DOHH2 (cell line): ENCODE data around the gene RIPOR2.

Source experiments
- EZH2phosphoT487 ChIP-seq: fragments of 200-600 bp; sonication (generic); IDR thresholded peaks from 2 replicates; pipeline ENCODE4 v1.6.1; 2017; ENCODE audit warnings: borderline replicate concordance, mild to moderate bottlenecking, antibody characterized with exemption, low read length, moderate library complexity, mixed read lengths
- TF ChIP-seq, protein P1 (sequence below): fragments of 200-600 bp; sonication (generic); IDR thresholded peaks from one replicate; pipeline ENCODE4 v1.5.1; 2014; ENCODE audit warnings: antibody characterized with exemption, mild to moderate bottlenecking, low read depth, low read length; ENCODE audit not compliant: poor library complexity, severe bottlenecking

DNA sequence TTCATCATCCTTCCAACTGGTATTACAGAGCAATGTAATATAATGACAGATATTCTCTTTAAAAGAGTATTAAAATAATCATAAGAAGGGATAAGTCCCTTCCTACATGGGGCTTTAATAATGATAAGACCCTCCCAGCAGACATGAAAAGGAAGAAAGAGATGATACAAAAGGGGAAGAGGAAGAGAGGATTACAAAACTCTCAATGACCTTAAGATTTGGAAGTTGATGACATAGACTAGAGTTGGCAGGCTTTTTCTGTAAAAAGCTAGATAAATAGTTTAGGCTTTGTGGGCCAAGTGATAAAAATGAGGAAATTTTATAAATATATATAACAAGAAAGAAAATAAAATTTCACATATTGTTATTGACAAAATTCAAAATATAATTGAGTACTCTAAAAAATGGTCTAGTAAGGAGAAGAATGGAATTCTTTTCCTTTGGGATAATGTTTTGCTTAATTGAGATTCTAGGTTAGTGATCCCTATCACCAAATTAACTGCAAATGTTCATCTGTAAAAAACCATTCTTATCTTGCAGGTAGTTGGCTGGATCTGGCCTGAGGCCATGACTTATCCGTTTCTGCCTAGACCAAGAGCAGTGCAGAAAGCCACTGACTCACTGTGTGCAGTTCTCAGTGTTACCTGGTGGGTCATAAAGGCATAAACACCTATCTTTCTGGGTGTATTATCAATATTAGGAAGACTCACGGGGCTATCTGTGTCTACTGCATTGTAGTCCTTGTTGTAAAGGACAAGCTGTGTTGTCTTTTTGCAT is 11.0 kb downstream of the RIPOR2 start:
- TF ChIP-seq, protein P1, sequence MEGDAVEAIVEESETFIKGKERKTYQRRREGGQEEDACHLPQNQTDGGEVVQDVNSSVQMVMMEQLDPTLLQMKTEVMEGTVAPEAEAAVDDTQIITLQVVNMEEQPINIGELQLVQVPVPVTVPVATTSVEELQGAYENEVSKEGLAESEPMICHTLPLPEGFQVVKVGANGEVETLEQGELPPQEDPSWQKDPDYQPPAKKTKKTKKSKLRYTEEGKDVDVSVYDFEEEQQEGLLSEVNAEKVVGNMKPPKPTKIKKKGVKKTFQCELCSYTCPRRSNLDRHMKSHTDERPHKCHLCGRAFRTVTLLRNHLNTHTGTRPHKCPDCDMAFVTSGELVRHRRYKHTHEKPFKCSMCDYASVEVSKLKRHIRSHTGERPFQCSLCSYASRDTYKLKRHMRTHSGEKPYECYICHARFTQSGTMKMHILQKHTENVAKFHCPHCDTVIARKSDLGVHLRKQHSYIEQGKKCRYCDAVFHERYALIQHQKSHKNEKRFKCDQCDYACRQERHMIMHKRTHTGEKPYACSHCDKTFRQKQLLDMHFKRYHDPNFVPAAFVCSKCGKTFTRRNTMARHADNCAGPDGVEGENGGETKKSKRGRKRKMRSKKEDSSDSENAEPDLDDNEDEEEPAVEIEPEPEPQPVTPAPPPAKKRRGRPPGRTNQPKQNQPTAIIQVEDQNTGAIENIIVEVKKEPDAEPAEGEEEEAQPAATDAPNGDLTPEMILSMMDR: no peak
- TF ChIP-seq EZH2phosphoT487: no peak
